HepG2 (cell line): ENCODE data around the gene CDK8. TPM values are rescaled to one million over a fixed set of nuclear protein-coding genes. Genes with fewer than 3 reads are reported as not detected.

Experiments used
- BHLHE40 ChIP-seq: IDR thresholded peaks from 2 replicates; pipeline ENCODE4 v1.6.1; 2011; ENCODE audit warnings: low read length, improper control_type of control experiment
- CENPX ChIP-seq: sonication (generic); formaldehyde crosslinking; IDR thresholded peaks from 2 replicates; pipeline ENCODE4 v1.9.0; 2021; ENCODE audit warnings: mild to moderate bottlenecking, missing genetic modification reagents, moderate library complexity
- FOXA1 ChIP-seq, 2 experiments: fragments of 450-650 bp in 1 of 2; sonication (generic) in 1 of 2; formaldehyde crosslinking in 1 of 2; IDR thresholded peaks; 2 replicates each; pipeline versions ENCODE4 v1.4.0 to v1.6.1; 2016 to 2020; ENCODE audit warnings: missing genetic modification reagents in 1 of 2
- GZF1 ChIP-seq: sonication (generic); formaldehyde crosslinking; IDR thresholded peaks from 2 replicates; pipeline ENCODE4 v1.5.1; 2020; ENCODE audit warnings: mild to moderate bottlenecking, missing genetic modification reagents
- HDAC2 ChIP-seq: sonication (generic); formaldehyde crosslinking; IDR thresholded peaks from 2 replicates; pipeline ENCODE4 v1.4.0; 2020; ENCODE audit warnings: missing genetic modification reagents
- HES4 ChIP-seq: sonication (generic); formaldehyde crosslinking; IDR thresholded peaks from 2 replicates; pipeline ENCODE4 v1.9.0; 2021; ENCODE audit warnings: mild to moderate bottlenecking, missing genetic modification reagents, borderline replicate concordance
- HNRNPL ChIP-seq: fragments of 200-400 bp; formaldehyde crosslinking; IDR thresholded peaks from 2 replicates; pipeline ENCODE4 v1.6.1; 2017; ENCODE audit warnings: mild to moderate bottlenecking, low read depth, low read length
- JUNB ChIP-seq: sonication (generic); formaldehyde crosslinking; IDR thresholded peaks from 2 replicates; pipeline ENCODE4 v1.8.0; 2022; ENCODE audit warnings: missing genetic modification reagents, mild to moderate bottlenecking, borderline replicate concordance
- KLF6 ChIP-seq: IDR thresholded peaks from 2 replicates; pipeline ENCODE4 v1.8.0; 2016; ENCODE audit warnings: missing biosample characterization, missing genetic modification reagents
- MATR3 ChIP-seq: sonication (generic); formaldehyde crosslinking; IDR thresholded peaks from 2 replicates; pipeline ENCODE4 v1.4.0; 2020; ENCODE audit warnings: missing genetic modification reagents
- PLRG1 ChIP-seq: fragments of 450-650 bp; conservative IDR thresholded peaks from 2 replicates; pipeline ENCODE4 v1.6.1; 2016
- REPIN1 ChIP-seq: sonication (generic); formaldehyde crosslinking; IDR thresholded peaks from 2 replicates; pipeline ENCODE4 v1.8.0; 2022; ENCODE audit warnings: missing genetic modification reagents, low read depth, mild to moderate bottlenecking, borderline replicate concordance
- TAF1 ChIP-seq: sonication (generic); formaldehyde crosslinking; IDR thresholded peaks from 2 replicates; pipeline ENCODE4 v1.4.0; 2020; ENCODE audit warnings: missing genetic modification reagents
- TBX3 ChIP-seq: fragments of 450-650 bp; IDR thresholded peaks from 2 replicates; pipeline ENCODE4 v1.6.1; 2017; ENCODE audit warnings: antibody characterized with exemption, mild to moderate bottlenecking, inconsistent platforms, borderline replicate concordance
- ZMYM3 ChIP-seq: sonication (generic); formaldehyde crosslinking; IDR thresholded peaks from 2 replicates; pipeline ENCODE4 v1.5.1; 2020; ENCODE audit warnings: mild to moderate bottlenecking, missing genetic modification reagents
- ZNF160 ChIP-seq: sonication (generic); formaldehyde crosslinking; IDR thresholded peaks from 2 replicates; pipeline ENCODE4 v1.8.0; 2022; ENCODE audit warnings: mild to moderate bottlenecking, inconsistent platforms, missing genetic modification reagents
- ZNF20 ChIP-seq: sonication (generic); formaldehyde crosslinking; IDR thresholded peaks from 2 replicates; pipeline ENCODE4 v1.4.0; 2020; ENCODE audit warnings: mild to moderate bottlenecking, moderate library complexity, missing genetic modification reagents
- ZNF235 ChIP-seq: sonication (generic); formaldehyde crosslinking; IDR thresholded peaks from 2 replicates; pipeline ENCODE4 v1.8.1; 2023; ENCODE audit warnings: mild to moderate bottlenecking, missing genetic modification reagents, borderline replicate concordance
- ZNF503 ChIP-seq: sonication (generic); formaldehyde crosslinking; IDR thresholded peaks from 2 replicates; pipeline ENCODE4 v1.4.0; 2020; ENCODE audit warnings: missing genetic modification reagents
- ZNF570 ChIP-seq: sonication (generic); formaldehyde crosslinking; IDR thresholded peaks from 2 replicates; pipeline ENCODE4 v1.4.0; 2020; ENCODE audit warnings: mild to moderate bottlenecking, missing genetic modification reagents, borderline replicate concordance
- ZNF597 ChIP-seq: sonication (generic); formaldehyde crosslinking; IDR thresholded peaks from 2 replicates; pipeline ENCODE4 v1.5.0; 2020; ENCODE audit warnings: missing genetic modification reagents
- ZNF644 ChIP-seq: IDR thresholded peaks from 2 replicates; pipeline ENCODE4 v1.6.1; 2016; ENCODE audit warnings: low read depth
- ZNF724P ChIP-seq: sonication (generic); formaldehyde crosslinking; IDR thresholded peaks from 2 replicates; pipeline ENCODE4 v1.8.0; 2022; ENCODE audit warnings: missing genetic modification reagents, borderline replicate concordance
- ZNF772 ChIP-seq: sonication (generic); formaldehyde crosslinking; IDR thresholded peaks from 2 replicates; pipeline ENCODE4 v1.5.0; 2020; ENCODE audit warnings: mild to moderate bottlenecking, missing genetic modification reagents
- ZNF792 ChIP-seq: IDR thresholded peaks from 2 replicates; pipeline ENCODE4 v1.6.1; 2016
- ZSCAN21 ChIP-seq: sonication (generic); formaldehyde crosslinking; IDR thresholded peaks from 2 replicates; pipeline ENCODE4 v1.8.0; 2022; ENCODE audit warnings: mild to moderate bottlenecking, missing genetic modification reagents, moderate library complexity, borderline replicate concordance
- ZZZ3 ChIP-seq: sonication (generic); formaldehyde crosslinking; IDR thresholded peaks from 2 replicates; pipeline ENCODE4 v1.4.0; 2020; ENCODE audit warnings: missing genetic modification reagents, mild to moderate bottlenecking, borderline replicate concordance
- polyA plus RNA-seq, 8 experiments: library from polyadenylated mRNA; depleted of rRNA in 3 of 8; stranded (reverse) in 7 of 8; unstranded in 1 of 8; fragments of >200 nt; fragmentation: Illumina TruSeq in 4 of 8; extraction: Trizol in 4 of 8; gene quantifications; 2 replicates each; pipeline versions ENCODE4 v1.2.1 to v1.2.3, GENCODE V29; 2011 to 2016; ENCODE audit warnings: low read depth in 4 of 8, missing spikeins in 1 of 8, mixed read lengths in 1 of 8; ENCODE audit not compliant: insufficient read depth in 1 of 8
- total RNA-seq, 5 experiments: library from RNA; depleted of rRNA; stranded (reverse); fragments of >200 nt; fragmentation: Illumina TruSeq; extraction: Trizol; gene quantifications; 2 replicates each; pipeline ENCODE4 v1.2.3, GENCODE V29; 2016; ENCODE audit warnings: low read depth in 1 of 5
- TF ChIP-seq, protein P1 (sequence below): sonication (generic); formaldehyde crosslinking; IDR thresholded peaks from 2 replicates; pipeline ENCODE4 v1.8.1; 2022; ENCODE audit warnings: mild to moderate bottlenecking, missing genetic modification reagents

The CDK8 gene
- total and polyA plus RNA-seq, 2 of the 13 experiments (the other 11 are each of a cell fraction or from before 2014, with no cell fraction given), result 15.8 to 16.4 TPM

DNA sequence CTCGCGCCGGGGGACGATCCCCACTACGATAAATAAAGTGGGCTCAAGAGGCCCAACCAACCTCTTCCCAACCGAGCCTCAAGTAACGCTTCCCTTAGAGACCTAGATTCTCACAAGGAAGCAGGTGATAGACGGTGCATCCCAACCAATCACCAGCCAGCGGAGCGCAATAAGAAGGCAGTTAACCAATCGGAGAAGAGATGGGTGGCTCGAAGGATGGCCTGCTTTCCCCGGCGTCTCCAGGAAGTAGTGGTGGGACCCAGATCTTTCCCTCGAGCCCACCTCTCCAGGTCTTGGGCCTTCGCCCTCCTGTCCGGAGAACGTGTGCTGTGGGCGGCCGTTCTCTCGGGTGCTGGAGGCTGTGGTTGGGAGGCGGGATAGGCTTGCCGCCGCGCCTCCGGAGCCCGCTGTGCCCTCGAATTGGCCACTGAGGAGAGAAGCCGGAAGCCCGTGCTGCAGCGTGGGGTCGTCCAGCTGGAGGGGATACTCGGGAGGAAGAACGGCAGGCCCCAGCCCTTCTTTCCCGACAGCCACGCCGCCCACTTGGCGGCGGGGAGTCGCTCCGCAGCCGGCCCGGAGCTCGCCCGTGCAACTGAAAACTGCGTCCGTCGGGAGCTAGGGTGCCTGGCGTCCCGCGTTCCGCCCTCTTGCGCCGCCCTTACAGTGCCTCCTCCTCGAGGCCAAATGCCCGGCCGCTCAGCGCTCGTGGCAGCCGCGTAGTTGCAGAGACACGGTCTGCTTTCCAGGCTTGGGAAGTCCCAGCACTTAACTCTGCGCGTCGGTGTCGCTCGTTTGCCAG, 32.0 kb upstream of the CDK8 start, which contains the start of gene RNF6 (continued):
- TF ChIP-seq ZNF503 (CRISPR knock-in tag), result peak; percentile 53
- no peak for TF ChIP-seq ZNF570
- TF ChIP-seq FOXA1 (IDR thresholded peaks at IDR 0.05), result no peak
- TF ChIP-seq FOXA1 (CRISPR knock-in tag; IDR thresholded peaks at IDR 0.05), result peak; percentile 43
- no peak for TF ChIP-seq ZZZ3 (CRISPR knock-in tag)
- no peak for TF ChIP-seq PLRG1
- TF ChIP-seq TAF1, result peak; percentile 92
- no peak; the same call in 1 of the 2 replicates for TF ChIP-seq ZNF792
- TF ChIP-seq, protein P1, sequence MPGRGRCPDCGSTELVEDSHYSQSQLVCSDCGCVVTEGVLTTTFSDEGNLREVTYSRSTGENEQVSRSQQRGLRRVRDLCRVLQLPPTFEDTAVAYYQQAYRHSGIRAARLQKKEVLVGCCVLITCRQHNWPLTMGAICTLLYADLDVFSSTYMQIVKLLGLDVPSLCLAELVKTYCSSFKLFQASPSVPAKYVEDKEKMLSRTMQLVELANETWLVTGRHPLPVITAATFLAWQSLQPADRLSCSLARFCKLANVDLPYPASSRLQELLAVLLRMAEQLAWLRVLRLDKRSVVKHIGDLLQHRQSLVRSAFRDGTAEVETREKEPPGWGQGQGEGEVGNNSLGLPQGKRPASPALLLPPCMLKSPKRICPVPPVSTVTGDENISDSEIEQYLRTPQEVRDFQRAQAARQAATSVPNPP, result no peak
- TF ChIP-seq CENPX (CRISPR knock-in tag), result no peak
- TF ChIP-seq ZNF724P (CRISPR knock-in tag), result peak; percentile 88; the same call in 1 of the 2 replicates
- TF ChIP-seq HNRNPL, result peak; percentile 60; the same call in 1 of the 2 replicates
- no peak for TF ChIP-seq TBX3
- TF ChIP-seq ZNF644 (CRISPR knock-in tag), result 0 out of 2 replicates have a peak, but pooled peaks have one; percentile 45
- no peak for TF ChIP-seq KLF6 (CRISPR knock-in tag)
- TF ChIP-seq ZNF20, result no peak
- TF ChIP-seq GZF1 (CRISPR knock-in tag), result peak; percentile 51; the same call in 1 of the 2 replicates
- peak; percentile 39; the same call in 1 of the 2 replicates for TF ChIP-seq ZMYM3 (CRISPR knock-in tag)
- TF ChIP-seq MATR3, result no peak
- peak; percentile 92 for TF ChIP-seq REPIN1 (CRISPR knock-in tag)
- peak; percentile 86 for TF ChIP-seq ZNF160 (CRISPR knock-in tag)
- TF ChIP-seq HES4 (CRISPR knock-in tag), result peak; percentile 67; the same call in 1 of the 2 replicates
- no peak for TF ChIP-seq BHLHE40
- peak; percentile 90 for TF ChIP-seq ZSCAN21 (CRISPR knock-in tag)
- TF ChIP-seq HDAC2, result peak; percentile 29; the same call in 1 of the 2 replicates
- TF ChIP-seq ZNF597 (CRISPR knock-in tag), result no peak
- peak; percentile 34; the same call in 1 of the 2 replicates for TF ChIP-seq JUNB (CRISPR knock-in tag)
- TF ChIP-seq ZNF772, result peak; percentile 88
- TF ChIP-seq ZNF235 (CRISPR knock-in tag), result 0 out of 2 replicates have a peak, but pooled peaks have one; percentile 90
